Measurements from ENCODE around the gene BOK.

The BOK gene

DNA sequence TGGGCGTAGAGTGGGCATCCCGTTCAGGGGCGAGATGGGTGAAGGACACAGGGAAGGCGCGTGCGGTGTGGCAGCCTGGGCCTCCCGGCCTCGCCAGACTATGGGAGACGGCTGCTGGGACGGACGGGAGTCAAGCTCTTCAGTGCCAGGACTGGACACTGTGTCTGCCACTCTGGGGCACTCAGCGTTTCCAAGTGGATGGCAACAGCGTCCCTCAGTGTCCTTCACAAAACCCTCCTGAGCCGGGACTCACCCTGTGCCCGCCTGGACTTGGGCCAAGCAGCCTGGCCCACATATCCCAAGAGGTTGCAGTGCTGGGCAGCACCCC, 16.3 kb upstream of the BOK start:
- no peaks in the 10 kb centered on the region for H3K9me3 ChIP-seq (ENCODE audit: low read depth, low read length)
- H3K4me3 ChIP-seq: no peak overlapping the region
- no peak for DNase-seq (ENCODE audit: low read depth, low spot score)
- TF ChIP-seq FOXP2 (optimal IDR thresholded peaks at IDR 0.05; ENCODE audit: control extremely low read depth, extremely low read length, insufficient read depth): no peak
- no peak for TF ChIP-seq POLR2AphosphoS5 (IDR thresholded peaks at IDR 0.05; ENCODE audit: borderline replicate concordance, low read depth, low read length)
- TF ChIP-seq EZH2 (IDR thresholded peaks at IDR 0.05): no peak
- H3K36me3 ChIP-seq (ENCODE audit: insufficient read depth, low read length): no peaks in the 10 kb centered on the region
- no peak overlapping the region for H3K27ac ChIP-seq
- no peak overlapping the region for H3K9ac ChIP-seq (ENCODE audit: insufficient read length)

GRCh38 chr2:241545106-241545505, 13.4 kb upstream of the BOK start:
- H3K27ac ChIP-seq: peak overlapping the region; percentile 74; the same call in 1 of the 2 replicates
- H3K36me3 ChIP-seq (ENCODE audit: insufficient read depth, low read length): no peaks in the 10 kb centered on the region
- H3K4me3 ChIP-seq: no peak overlapping the region
- TF ChIP-seq POLR2AphosphoS5 (IDR thresholded peaks at IDR 0.05; ENCODE audit: borderline replicate concordance, low read depth, low read length) (no peak), EZH2 (IDR thresholded peaks at IDR 0.05) (no peak), FOXP2 (optimal IDR thresholded peaks at IDR 0.05; ENCODE audit: control extremely low read depth, extremely low read length, insufficient read depth) (no peak)
- DNase-seq (ENCODE audit: low read depth, low spot score): no peak
- no peak overlapping the region for H3K9ac ChIP-seq (ENCODE audit: insufficient read length)
- no peaks in the 10 kb centered on the region for H3K9me3 ChIP-seq (ENCODE audit: low read depth, low read length)

DNA sequence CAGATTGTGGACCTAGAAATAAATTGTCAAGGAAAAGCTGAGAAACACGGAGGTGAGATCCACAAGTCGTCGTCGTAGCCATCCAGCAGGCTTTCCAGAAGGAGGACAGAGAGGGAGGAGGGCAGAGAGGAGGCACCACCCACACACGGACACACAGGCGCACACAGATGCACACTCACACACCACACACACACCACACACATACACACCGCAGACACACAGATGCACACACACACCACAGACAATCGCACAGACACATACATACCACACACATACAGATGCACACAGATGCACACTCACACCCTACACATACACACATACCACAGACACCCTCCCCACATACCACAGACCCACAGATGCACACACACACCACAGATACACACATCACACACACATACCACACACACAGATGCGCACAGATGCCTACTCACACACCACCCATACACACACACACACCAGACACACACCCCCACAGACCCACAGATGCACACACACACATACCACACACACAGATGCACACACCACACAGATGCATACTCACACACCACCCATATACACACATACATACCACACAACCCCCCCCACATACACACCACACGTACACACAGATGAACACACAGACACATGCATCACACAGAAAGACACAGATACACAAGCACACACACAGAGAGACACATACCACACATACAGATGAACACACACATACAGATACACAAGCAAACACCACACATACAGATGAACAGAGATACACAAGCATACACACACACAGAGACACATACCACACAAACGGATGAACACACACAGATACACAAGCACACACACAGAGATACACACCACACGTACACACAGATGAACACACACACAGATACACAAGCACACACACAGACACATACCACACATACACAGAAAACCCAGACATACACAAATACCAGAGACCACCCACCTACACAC, 12.7 kb upstream of the BOK start:
- no peak overlapping the region for H3K9ac ChIP-seq (ENCODE audit: insufficient read length)
- TF ChIP-seq FOXP2 (optimal IDR thresholded peaks at IDR 0.05; ENCODE audit: control extremely low read depth, extremely low read length, insufficient read depth) (no peak), POLR2AphosphoS5 (IDR thresholded peaks at IDR 0.05; ENCODE audit: borderline replicate concordance, low read depth, low read length) (no peak), EZH2 (IDR thresholded peaks at IDR 0.05) (no peak)
- DNase-seq (ENCODE audit: low read depth, low spot score): no peak
- no peak overlapping the region for H3K4me3 ChIP-seq
- H3K36me3 ChIP-seq (ENCODE audit: insufficient read depth, low read length): no peaks in the 10 kb centered on the region
- peak overlapping the region; percentile 74; the same call in 1 of the 2 replicates for H3K27ac ChIP-seq
- no peaks in the 10 kb centered on the region for H3K9me3 ChIP-seq (ENCODE audit: low read depth, low read length)

DNA sequence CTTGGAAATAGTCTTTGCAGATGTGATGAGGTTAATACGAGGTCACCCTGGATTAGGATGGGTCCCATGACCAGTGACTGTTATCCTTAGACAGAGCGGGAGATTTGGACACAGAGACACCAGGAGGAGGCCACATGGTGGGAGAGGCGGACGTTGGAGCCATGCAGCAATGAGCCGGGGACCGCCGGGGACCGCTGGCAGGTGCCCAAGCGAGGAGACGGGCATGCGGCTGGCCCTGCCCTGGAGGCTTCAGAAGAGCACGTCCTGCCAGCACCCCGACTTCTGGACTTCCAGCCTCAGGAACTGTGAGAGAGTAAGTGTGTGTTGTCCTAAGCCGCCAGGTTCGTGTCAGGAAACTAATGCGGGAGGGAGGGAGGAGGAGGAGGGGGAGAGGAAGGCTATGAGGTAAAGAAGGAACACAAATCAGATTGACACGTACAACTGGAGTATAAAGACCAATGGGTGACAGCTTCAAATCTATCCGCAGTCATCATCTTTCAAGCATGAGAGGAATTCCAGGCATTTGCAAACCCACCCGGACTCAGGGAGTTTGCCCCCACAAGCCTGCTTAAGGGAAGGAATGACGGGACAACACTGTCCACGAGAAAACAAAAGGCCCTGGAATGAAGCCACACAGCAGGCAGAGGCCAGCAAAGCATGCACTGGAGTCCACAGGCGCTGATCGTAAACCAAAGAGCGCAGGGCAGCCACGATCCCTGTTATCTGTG, 11.6 kb upstream of the BOK start:
- DNase-seq (ENCODE audit: low read depth, low spot score): no peak
- no peak overlapping the region for H3K4me3 ChIP-seq
- H3K9ac ChIP-seq (ENCODE audit: insufficient read length): no peak overlapping the region
- H3K9me3 ChIP-seq (ENCODE audit: low read depth, low read length): no peaks in the 10 kb centered on the region
- H3K36me3 ChIP-seq (ENCODE audit: insufficient read depth, low read length): no peaks in the 10 kb centered on the region
- no peak for TF ChIP-seq POLR2AphosphoS5 (IDR thresholded peaks at IDR 0.05; ENCODE audit: borderline replicate concordance, low read depth, low read length)
- no peak for TF ChIP-seq FOXP2 (optimal IDR thresholded peaks at IDR 0.05; ENCODE audit: control extremely low read depth, extremely low read length, insufficient read depth)
- no peak for TF ChIP-seq EZH2 (IDR thresholded peaks at IDR 0.05)
- no peak overlapping the region for H3K27ac ChIP-seq

DNA sequence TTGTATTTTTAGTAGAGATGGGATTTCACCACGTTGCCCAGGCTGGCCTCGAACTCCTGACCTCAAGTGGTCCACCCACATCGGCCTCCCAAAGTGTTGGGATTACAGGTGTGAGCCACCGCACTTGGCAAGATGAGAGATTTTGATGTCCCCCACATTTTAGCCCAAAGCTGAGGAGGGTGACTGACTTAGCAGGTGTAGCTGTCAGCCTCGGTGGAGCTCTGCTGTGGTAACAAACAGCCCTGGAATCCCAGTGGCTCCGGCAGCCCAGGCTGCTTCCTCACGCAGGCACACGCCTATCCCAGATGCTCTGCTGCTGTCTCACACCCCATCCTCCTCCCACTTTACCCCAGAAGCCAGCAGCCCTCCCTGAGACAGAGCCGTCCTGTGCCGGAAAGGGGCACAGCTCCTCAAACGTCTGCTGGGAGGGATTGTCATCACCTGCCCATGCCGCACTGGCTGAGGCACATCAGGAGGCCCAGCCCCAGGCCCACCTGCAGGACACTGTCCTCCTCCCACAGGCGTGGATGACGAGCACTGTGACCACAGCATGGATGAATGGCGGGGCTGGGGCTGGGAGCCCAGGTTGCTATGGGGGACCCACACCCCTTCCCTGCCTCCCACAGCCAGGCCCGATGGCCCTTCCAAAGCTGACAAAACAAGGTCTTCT, 10.6 kb upstream of the BOK start:
- no peak for DNase-seq (ENCODE audit: low read depth, low spot score)
- Histone ChIP-seq H3K27ac (no peak overlapping the region), H3K4me3 (no peak overlapping the region), H3K9ac (ENCODE audit: insufficient read length) (no peak overlapping the region), H3K36me3 (ENCODE audit: insufficient read depth, low read length) (no peaks in the 10 kb centered on the region), H3K9me3 (ENCODE audit: low read depth, low read length) (no peaks in the 10 kb centered on the region)
- TF ChIP-seq FOXP2 (optimal IDR thresholded peaks at IDR 0.05; ENCODE audit: control extremely low read depth, extremely low read length, insufficient read depth) (no peak), POLR2AphosphoS5 (IDR thresholded peaks at IDR 0.05; ENCODE audit: borderline replicate concordance, low read depth, low read length) (no peak), EZH2 (IDR thresholded peaks at IDR 0.05) (no peak)

DNA sequence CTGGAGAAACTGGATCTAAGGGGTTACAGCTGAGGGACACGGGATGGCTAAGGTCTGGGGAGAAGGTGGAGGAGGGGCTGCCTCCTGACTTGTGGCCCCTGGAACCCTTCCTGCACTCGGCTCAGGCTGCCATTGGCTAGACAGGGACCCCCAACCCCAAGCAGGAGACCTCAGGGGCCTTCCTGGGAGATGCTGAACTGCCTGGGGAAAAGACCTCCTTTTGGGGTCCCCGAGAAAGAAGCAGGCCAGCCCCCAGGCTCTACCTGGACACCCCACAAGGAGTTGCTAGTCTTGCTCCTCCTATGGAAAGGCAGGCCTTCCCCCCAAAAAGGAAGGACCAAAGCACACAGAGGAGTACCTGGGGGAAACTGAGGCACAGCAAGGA, 10.1 kb upstream of the BOK start:
- H3K9me3 ChIP-seq (ENCODE audit: low read depth, low read length): no peaks in the 10 kb centered on the region
- DNase-seq (ENCODE audit: low read depth, low spot score): no peak
- H3K36me3 ChIP-seq (ENCODE audit: insufficient read depth, low read length): no peaks in the 10 kb centered on the region
- TF ChIP-seq FOXP2 (optimal IDR thresholded peaks at IDR 0.05; ENCODE audit: control extremely low read depth, extremely low read length, insufficient read depth) (no peak), EZH2 (IDR thresholded peaks at IDR 0.05) (no peak), POLR2AphosphoS5 (IDR thresholded peaks at IDR 0.05; ENCODE audit: borderline replicate concordance, low read depth, low read length) (no peak)
- H3K27ac ChIP-seq: no peak overlapping the region
- H3K4me3 ChIP-seq: no peak overlapping the region
- H3K9ac ChIP-seq (ENCODE audit: insufficient read length): no peak overlapping the region

DNA sequence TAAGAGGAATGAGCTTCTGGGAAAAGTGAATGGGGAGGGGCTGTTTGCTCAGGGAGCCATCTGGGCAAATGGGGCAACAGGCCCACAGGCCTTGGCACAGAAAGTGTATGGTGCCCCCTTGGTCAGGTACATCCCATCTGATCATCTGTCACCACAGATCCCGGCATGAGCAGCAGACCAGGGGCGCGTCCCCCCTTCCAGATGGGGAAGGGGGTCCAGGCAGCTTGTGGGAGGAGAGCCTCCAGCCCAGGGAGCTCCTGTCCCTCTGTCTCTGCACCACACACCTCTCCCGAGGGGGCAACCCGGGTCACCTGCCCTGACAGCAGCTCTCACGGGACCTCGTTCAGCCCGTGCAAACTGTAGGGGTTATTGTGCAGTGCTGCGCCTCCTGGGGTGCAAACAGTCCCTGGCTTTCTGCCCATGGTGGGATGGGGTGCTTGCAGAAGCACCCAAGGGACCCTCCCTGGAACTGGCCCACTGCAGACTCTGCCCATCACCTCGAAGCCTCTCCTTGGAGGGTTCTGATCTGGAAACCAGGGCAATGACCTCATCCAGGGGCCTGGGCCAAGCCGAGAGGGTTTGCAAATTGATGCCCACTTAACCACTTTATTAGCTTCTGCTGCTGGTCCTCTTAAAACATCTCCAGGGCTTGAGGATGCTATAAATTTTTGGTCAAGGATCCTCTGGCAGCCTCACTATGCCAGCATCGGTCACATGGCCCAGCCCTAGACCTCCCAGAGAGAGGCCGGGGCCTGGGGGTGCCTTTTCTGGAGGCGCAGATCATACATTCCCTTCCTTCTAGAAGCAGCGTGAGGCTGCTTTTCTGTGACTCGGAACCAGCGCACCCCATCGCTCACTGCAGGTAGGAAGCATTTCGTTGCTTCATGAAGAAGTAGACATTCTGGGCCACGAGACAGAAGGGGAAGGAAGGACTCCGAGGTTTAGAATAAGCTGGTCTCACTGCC, 7.6 kb upstream of the BOK start:
- Histone ChIP-seq H3K36me3 (ENCODE audit: insufficient read depth, low read length) (no peaks in the 10 kb centered on the region), H3K27ac (no peak overlapping the region), H3K4me3 (no peak overlapping the region), H3K9me3 (ENCODE audit: low read depth, low read length) (no peaks in the 10 kb centered on the region), H3K9ac (ENCODE audit: insufficient read length) (no peak overlapping the region)
- TF ChIP-seq POLR2AphosphoS5 (IDR thresholded peaks at IDR 0.05; ENCODE audit: borderline replicate concordance, low read depth, low read length) (no peak), FOXP2 (optimal IDR thresholded peaks at IDR 0.05; ENCODE audit: control extremely low read depth, extremely low read length, insufficient read depth) (no peak), EZH2 (IDR thresholded peaks at IDR 0.05) (no peak)
- no peak for DNase-seq (ENCODE audit: low read depth, low spot score)
